H4 (cell line): ENCODE data around the gene TRIP4. TPM values are rescaled to one million over a fixed set of nuclear protein-coding genes. Genes with fewer than 3 reads are reported as not detected.

Experiments
- DNase-seq: peaks from one replicate; pipeline ENCODE4 v3.0.0-alpha.2; 2015; ENCODE audit warnings: low spot score
- total RNA-seq: library from RNA; depleted of rRNA; stranded (reverse); fragments of >200 nt; shearing (Covaris generic); gene quantifications from 2 replicates; pipeline ENCODE4 v1.2.3, GENCODE V29; 2014

Gene TRIP4
- total RNA-seq, 1 experiment from 2014 or later: 6.1 TPM

- no peak for DNase-seq
Observed at GRCh38 chr15:64447536-64448315, 60.1 kb downstream of the TRIP4 start.

DNA sequence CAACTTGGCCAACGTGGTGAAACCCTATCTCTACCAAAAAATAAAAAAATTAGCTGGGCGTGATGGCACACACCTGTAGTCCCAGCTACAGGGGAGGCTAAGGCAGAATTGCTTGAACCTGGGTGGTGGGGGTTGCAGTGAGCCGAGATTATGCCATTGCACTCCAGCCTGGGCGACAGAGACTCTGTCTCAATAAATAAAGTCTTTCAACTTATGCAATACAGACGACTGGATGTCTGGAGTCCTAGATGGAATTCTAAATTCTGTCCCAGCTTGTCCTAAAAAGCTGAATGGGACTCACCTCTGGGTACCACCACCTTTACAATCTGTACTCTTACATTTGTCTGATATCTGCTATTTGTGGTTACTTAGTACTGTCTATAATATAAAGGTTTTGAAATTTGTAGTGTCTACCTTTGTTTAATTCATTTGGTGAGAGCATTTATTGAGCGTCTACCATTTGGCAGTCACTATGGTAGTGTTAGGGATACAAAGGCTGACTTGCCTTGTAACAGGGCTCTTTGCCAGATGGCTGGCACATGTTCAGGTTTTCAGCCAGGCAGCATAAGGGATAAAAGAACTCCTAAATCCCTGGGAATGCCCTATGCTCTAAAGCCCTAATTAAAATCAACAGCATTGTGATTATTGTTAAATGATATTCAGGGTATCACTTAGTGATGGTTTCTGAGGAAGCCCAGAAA, 65.5 kb downstream of the TRIP4 start:
- no peak for DNase-seq

GRCh38 chr15:64453689-64454037, 66.0 kb downstream of the TRIP4 start:
- DNase-seq: no peak

- no peak for DNase-seq
Observed at GRCh38 chr15:64454282-64454681, 66.6 kb downstream of the TRIP4 start.

DNA sequence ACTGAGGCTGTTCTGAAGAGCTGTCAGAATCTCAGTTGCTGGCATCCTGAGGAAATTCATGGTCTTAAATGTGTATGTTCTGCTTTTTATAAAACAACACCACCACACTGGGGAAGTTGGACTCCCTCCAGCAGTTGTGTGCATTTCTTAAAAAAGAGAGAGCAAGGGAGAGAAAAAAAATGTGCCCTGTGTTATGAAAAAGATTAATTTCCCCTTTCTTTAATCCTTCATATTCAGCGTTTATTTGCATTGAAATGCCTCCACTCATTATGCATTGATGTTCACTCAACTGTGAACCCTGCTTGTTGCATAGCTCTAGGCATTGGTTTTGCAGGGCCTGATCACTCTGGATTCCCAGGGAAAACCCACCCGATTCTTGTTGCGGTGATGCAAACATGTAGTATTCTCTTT, 68.3 kb downstream of the TRIP4 start:
- DNase-seq: no peak

DNA sequence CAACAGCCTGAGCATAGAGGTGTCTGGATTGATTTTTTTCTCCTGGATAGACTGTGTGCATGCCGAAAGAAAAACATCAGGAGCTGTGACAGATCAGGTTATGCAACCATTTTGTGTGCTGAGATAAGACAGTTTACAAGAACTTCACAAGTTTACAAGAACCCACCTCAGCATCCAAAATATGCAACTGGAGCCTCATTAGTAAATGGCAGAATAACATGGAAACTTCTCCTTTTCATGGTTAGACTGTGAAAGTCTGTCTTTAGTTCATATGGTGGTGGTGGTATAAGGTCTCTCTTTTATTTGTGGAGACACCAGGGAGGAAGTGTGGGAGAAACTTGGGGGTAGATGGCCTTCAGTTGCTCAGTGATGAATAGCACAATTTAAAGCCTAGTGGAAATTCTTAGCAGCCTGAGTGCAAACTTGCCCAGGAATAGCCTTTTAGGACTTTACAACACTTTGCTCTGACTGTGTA, 69.0 kb downstream of the TRIP4 start:
- DNase-seq: no peak

DNA sequence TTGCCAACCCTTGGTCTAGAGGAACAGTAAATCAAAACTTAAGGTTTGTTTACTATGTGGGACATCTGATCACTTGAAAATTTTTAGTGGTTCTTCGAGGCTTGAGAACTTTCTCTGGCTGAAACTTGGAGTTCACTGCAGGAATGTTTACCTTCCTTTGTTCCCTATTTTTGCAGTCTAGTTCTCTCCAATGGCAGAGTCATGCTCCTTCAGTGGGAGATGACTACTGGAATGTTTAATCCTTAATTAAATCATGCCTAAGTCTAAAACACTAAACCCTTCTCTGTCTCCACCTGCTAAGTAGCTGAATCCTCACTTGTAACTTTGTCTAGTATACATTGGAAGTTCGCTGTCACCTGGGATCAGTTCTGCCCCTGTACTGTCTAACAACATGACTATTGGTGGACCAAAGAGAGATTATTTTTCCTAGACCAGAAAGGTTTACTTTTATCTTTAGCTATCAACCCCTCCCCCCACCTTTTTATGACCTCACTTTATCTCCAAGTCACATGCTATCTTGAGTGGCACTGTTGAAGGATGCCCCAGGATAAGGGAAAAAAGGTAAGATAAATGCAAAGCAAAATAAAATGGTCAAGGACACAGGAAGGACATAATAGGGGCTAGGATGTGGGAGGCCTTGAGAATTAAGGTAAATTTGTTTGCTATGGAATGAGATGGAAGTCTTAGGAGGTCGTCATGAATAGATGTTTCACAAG, 71.6 kb downstream of the TRIP4 start:
- DNase-seq: no peak

DNA sequence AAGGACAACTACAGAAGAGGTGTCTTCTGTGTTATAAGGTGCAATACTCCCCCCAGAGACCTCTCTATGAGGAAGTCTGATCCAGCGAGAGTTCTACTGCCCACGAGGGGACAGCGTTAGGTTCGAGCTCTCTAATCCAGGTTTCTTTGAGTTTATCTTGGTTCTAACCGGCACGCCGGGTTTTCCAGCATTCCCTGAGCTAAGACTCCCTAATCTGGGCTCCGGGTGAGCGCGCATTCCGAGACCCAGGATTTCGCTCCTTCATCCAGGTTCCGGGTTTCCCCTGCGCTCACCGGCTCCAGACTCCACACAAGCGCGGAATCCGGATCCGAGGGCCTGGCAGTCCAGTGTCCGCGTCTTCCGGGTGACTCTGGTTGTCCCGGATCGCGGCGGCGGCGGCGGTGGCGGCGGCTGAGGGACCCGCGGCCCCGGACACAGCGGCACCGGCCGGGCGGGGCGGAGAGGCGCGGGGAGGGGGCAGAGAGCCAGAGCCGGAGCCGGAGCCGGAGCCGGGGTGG, 72.6 kb downstream of the TRIP4 start, which contains the start of gene ZNF609:
Gene ZNF609 (plus strand): TSS at position 373 of the 518 bp plus-strand sequence. CDS start 38,842 bp downstream, outside the sequence.
- DNase-seq: peak; percentile 87

DNA sequence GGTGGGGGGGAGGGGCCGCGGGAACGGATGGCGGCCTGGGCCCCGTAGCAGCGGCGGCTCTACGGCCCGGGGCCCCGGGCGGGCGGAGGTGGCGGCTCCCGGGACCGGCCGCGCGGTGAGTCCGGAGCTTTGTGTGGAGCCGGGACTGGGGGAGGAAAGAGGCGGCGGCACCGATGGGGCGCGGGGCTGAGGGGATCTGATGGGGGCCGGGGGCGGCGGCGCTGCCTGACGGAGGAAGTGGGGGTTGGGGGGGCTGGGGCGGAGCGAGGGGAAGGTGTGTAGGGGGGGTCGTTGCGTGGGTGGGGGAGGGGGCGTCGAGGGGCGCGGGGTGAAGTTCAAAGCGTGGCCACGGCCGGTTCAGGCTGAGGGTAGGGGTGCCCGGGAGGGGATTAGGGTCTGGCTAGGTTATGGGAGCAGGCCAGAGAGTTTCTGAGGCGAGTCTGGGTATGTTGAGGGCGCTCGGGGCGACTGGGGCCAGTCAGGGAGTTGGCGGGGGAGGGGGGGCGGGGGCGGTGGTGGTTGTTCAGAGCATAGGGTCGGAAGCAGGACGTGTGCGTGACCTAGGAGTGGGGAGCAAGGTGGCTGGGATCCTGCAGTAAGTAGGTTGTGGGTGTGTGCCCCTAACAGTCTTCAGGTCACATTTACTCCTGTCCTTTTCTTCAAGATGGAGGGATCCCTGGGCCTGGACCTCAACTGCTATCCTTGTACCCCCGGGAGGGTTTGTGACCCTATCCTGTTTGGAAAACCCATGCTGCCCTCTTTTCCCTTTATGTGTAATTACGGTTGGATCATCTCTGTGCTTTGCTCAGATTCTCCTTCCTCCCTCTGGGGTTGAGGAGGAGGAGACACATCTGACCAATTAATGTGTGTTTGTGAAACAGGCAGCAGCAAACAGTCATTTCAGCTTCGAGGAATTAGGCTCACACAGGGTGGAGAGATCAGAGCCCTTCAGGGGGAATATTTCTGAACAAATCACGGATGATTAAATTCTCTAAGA, 73.4 kb downstream of the TRIP4 start:
- peak; percentile 71 for DNase-seq

DNA sequence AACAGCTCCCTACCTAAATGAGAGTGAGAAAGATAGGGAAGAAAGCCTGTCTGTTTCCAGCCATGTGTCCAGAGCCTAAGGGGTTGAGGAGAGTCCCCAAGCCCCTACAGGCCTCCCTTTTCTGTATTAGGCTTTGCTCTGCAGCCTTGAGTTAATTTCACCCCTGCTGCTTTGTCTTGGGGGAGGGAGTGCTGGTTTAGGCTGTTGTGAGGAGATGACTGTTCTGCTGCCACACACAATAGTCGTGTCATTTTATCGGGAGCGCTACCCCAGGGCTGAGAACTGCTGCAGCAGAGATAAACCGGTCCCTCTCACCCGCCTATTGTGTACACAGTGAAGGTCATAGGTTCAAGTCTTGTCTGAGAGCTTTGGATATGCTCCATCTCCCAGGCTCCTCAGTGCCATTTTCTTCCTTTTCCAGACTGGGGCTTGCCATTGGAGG, 74.1 kb downstream of the TRIP4 start:
- no peak for DNase-seq

GRCh38 chr15:64462492-64462891, 74.9 kb downstream of the TRIP4 start:
- DNase-seq: no peak

- DNase-seq: no peak
Observed at GRCh38 chr15:64464276-64465005, 76.8 kb downstream of the TRIP4 start.

- DNase-seq: no peak
Observed at GRCh38 chr15:64466408-64467141, 78.9 kb downstream of the TRIP4 start.

- no peak for DNase-seq
Observed at GRCh38 chr15:64472161-64472560, 84.5 kb downstream of the TRIP4 start.

- no peak for DNase-seq
Observed at GRCh38 chr15:64474846-64475245, 87.2 kb downstream of the TRIP4 start.

DNA sequence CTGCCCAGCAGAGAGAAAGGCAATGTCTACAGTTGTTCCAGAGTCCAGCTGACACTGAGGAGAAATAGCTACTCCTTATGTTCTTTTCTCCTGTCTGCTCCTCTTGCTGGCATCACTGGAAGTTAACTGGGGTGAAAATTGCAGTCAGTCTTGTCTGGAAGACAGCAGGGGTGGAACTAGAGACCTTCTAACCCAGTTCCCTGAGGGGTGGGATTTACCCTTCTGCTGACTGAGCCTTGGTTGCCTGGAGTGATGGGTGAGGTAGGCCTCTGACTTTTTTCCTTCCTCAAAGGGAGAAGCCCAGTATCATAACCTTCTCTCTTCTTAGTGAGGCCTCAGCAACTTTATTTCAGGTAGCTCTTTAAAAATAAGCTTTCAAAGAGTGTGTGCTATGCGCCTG, 88.9 kb downstream of the TRIP4 start:
- DNase-seq: no peak

GRCh38 chr15:64478863-64479262, 91.2 kb downstream of the TRIP4 start:
- DNase-seq: no peak

GRCh38 chr15:64480891-64481290, 93.3 kb downstream of the TRIP4 start:
- no peak for DNase-seq

- no peak for DNase-seq
Observed at GRCh38 chr15:64483749-64484148, 96.1 kb downstream of the TRIP4 start.
